Loucy (cell line): ENCODE results near the gene C9orf50.

ENCODE experiments used
- CTCF ChIP-seq: fragments of 200-600 bp; sonication (generic); conservative IDR thresholded peaks from 2 replicates; pipeline ENCODE4 v1.5.1; 2014; ENCODE audit warnings: mild to moderate bottlenecking, antibody characterized with exemption, low read length
- EZH2phosphoT487 ChIP-seq: fragments of 200-600 bp; IDR thresholded peaks from 2 replicates; pipeline ENCODE4 v1.6.1; 2018; ENCODE audit warnings: antibody characterized with exemption, mild to moderate bottlenecking, moderate library complexity, borderline replicate concordance

GRCh38 chr9:129572517-129572916 lies 48.4 kb downstream of the C9orf50 start:
- no peak for TF ChIP-seq CTCF
- no peak for TF ChIP-seq EZH2phosphoT487
